NCI-H187 (cell line): Measurements from ENCODE around the gene TM9SF4.
"Not testable (repeated sequence)": the region's sequence is repeated elsewhere in the genome, so short reads cannot be mapped to it uniquely, and the experiment has no call there.

Source experiments
- DNase-seq, 2 experiments: peaks; one replicate each; lab custom pipeline; 2025; lab: John Stamatoyannopoulos, UW

The TM9SF4 gene

GRCh38 chr20:32089637-32090362 lies 19.7 kb upstream of the TM9SF4 start:
- DNase-seq: no peak

GRCh38 chr20:32091888-32092346 lies 17.6 kb upstream of the TM9SF4 start:
- DNase-seq: peak; percentile 18 to 28

- DNase-seq: no peak
These were observed 10.7 kb upstream of the TM9SF4 start for GRCh38 chr20:32098786-32099185.

- DNase-seq: no peak
These were observed 611 bp upstream of the TM9SF4 start for GRCh38 chr20:32108814-32109391.

GRCh38 chr20:32110173-32110704 lies 725 bp downstream of the TM9SF4 start:
- no peak for DNase-seq

- DNase-seq: no peak
These were observed 1.2 kb downstream of the TM9SF4 start for GRCh38 chr20:32110727-32111126.

- no peak for DNase-seq
These were observed 1.7 kb downstream of the TM9SF4 start for GRCh38 chr20:32111156-32111686.

- DNase-seq: no peak
These were observed 2.2 kb downstream of the TM9SF4 start for GRCh38 chr20:32111753-32112152.

- no peak for DNase-seq
These were observed 3.3 kb downstream of the TM9SF4 start for GRCh38 chr20:32112841-32113240.

GRCh38 chr20:32113591-32114260 lies 4.2 kb downstream of the TM9SF4 start:
- DNase-seq: no peak

GRCh38 chr20:32114305-32114960 lies 4.9 kb downstream of the TM9SF4 start:
- DNase-seq: no peak

- DNase-seq: no peak
These were observed 5.8 kb downstream of the TM9SF4 start for GRCh38 chr20:32115211-32115767.

GRCh38 chr20:32116079-32116521 lies 6.6 kb downstream of the TM9SF4 start:
- DNase-seq: peak in 1 of 2 experiments; percentile 28

- not testable (repeated sequence) for DNase-seq
These were observed 7.3 kb downstream of the TM9SF4 start for GRCh38 chr20:32116796-32117195.

GRCh38 chr20:32118427-32118826 lies 8.9 kb downstream of the TM9SF4 start:
- not testable (repeated sequence) for DNase-seq

GRCh38 chr20:32119734-32120133 lies 10.2 kb downstream of the TM9SF4 start:
- no peak for DNase-seq

- DNase-seq: not testable (repeated sequence)
These were observed 12.4 kb downstream of the TM9SF4 start for GRCh38 chr20:32121908-32122307.

- no peak for DNase-seq
These were observed 13.6 kb downstream of the TM9SF4 start for GRCh38 chr20:32123088-32123487.

GRCh38 chr20:32124916-32125454 lies 15.5 kb downstream of the TM9SF4 start:
- DNase-seq: no peak

GRCh38 chr20:32125506-32125905 lies 16.0 kb downstream of the TM9SF4 start:
- no peak for DNase-seq

GRCh38 chr20:32126919-32127318 lies 17.4 kb downstream of the TM9SF4 start:
- DNase-seq: no peak
